GM18502 (cell line): ENCODE data around the gene HUNK.
A peak's percentile ranks its signal among the peaks of the same experiment; 100 is the strongest.
"Not testable (repeated sequence)": the region's sequence is repeated elsewhere in the genome, so short reads cannot be mapped to it uniquely, and the experiment has no call there.

Experiments used
- ATAC-seq: cut with Tn5 transposase; IDR thresholded peaks from one replicate; pipeline ENCODE4 v1.9.1; 2021; ENCODE audit warnings: mild to moderate bottlenecking; ENCODE audit not compliant: unreplicated experiment, poor library complexity

HUNK gene

GRCh38 chr21:31872452-31873274, at the start of gene HUNK:
TSS of gene HUNK (plus strand) at chr21:31873020. CDS start at chr21:31873675, 655 bp downstream.
- no peak for ATAC-seq

- ATAC-seq, result no peak
Measured at GRCh38 chr21:31829736-31830472, 42.9 kb upstream of the HUNK start.

- ATAC-seq, result no peak
Measured at GRCh38 chr21:31830701-31831100, 42.1 kb upstream of the HUNK start.

DNA sequence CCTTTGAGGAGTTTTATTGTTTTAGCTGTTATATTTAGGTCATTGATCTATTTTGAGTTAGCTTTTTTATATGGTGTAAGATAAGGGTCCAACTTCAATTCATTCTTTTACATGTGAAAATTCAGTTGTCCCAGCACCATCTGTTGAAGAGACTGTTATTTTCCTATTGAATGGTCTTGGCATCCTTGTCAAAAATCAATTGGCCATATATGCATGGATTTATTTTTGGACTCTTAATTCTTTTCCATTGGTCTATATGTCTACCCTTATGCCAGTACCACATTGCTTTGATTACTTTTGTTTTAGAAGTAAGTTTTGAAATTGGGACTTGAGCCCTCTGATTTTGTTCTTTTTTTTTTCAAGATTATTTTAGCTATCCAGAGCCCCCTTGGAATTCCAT, 35.8 kb upstream of the HUNK start:
- ATAC-seq, result no peak

DNA sequence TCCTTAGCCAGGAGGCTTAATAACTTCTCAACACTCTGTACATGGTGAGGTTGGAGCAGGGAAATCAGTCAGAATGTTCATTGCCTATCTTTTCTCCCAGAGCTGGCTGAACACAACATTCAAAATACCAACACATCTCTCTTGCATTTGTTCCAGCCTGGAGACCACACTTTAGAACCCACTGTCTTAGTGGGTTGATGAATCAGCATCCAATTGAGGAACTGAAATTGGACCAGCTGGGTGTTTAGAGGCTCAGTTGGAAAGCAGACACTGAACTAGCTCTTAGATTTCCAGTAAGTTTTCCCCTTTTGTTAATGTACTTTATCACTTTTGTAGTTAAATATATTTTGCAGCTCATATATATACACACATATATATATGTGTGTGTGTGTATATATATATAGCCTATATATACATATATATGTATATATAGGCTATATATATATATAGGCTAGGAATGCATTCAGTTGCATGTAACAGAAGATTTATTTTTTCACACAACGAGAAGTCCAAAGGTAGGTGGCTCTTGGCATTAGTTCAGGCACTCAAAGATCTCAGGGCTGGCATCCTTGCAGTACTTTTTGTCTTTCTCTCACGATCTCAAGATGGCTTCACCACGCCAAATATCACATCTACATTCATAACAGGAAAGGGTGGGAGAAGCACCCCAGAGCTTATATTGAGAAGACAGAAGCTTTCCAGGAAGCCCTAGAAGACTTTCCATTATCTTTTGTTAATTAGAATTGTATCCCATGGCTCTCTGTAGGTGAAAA, 35.0 kb upstream of the HUNK start:
- peak; percentile 63 for ATAC-seq

DNA sequence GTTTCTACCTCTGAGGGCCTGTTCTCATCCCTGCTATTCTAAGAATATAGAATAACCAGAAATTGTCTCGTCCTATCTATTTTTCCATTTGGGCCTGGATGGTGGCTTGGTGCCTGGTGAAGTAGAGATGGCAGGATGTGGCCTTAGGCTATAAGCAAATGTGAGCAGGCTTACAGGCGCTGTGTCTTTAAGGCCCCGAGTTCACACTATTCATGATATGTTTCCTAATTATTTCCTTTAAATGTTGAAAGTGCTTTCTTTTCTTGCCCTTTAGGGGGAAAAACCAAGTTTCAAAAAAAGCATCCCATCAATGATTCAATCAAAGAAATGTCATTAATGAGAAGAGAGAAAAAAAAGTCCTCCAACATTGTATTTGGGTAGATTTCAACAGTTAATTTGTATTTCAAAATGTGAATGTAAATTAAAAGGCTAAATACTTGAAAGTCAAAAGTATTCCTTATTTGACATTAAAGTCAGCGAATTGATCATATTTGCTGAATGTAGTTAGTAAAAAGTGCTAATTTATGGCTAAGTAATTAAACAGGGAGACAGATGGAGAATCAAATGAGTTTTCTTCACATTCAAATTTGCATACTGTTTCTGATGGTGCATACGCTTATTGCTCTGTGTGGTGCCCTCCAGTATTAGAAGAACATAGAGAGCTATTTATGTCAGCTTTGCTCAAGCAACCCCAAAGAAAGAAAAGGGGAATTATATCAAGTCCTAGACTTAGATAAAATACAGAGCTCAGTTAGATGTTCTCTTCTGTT, 34.0 kb upstream of the HUNK start:
- ATAC-seq, result no peak

- ATAC-seq, result no peak
Measured at GRCh38 chr21:31844206-31844605, 28.6 kb upstream of the HUNK start.

DNA sequence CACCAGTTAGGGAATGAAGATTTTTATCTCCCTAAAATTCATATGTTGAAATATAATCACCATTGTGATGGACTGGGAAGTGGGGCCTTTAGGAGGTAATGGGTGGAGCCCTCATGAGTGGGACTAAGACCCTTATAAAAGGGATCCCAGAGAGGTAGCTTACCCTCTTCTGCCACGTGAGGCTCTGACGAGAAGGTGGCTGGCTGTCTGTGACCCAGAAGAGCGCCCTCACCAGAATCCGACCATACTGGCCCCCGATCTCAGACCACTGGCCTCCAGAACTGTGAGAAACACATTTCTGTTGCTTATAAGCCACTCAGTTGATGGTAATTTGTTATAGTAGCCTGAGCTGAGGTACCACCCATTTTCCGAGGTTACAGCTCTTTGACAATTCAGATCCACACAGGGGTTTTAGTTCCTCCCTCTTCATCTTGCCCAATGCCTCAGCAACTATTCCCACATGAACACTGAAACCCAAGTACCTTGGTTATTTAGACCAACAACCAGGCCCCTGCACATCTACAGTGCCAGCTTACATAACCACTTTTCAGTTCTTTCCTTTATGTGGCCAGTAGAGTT, 27.6 kb upstream of the HUNK start:
- ATAC-seq, result no peak

DNA sequence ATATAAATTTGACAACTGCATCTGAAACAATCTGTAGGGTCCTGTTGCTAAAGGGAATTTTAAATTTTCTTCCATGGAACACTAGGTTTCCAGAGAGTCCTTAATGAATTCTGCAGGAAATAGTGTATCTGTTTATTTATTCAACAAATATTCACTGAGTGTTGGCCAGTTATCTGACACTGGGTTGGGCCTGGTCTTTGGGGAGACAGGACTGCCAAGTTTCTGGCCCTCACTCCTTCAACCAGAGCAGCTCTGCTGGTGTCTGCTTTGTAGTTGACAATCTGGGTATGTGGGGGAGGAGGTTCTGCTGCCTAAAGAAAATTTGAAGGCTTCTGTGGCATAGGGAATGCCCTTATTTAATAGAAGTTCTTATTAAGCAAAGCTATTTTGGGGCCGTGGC, 26.1 kb upstream of the HUNK start:
- ATAC-seq, result no peak

GRCh38 chr21:31847761-31848160, 25.1 kb upstream of the HUNK start:
- no peak for ATAC-seq

GRCh38 chr21:31848326-31848985, 24.4 kb upstream of the HUNK start:
- no peak for ATAC-seq

DNA sequence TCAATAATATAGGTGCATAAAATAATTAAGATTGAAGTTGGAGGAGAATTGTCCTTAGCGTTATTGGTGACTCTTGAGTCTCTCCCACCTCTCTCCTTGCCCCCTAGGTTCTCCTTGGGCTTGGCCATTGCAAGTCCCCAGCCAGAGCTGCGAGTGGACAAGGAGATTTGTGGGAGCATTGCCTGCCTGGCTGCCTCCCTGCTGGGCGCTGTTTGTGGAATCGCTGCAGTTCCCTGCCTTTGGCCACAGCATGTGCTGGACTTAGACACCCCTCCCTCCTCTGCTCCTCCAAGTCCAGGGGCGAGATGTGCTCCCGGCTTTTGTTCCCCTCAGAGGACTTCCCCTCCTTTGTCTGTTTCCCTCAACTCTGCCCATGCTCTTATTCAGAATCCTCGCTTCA, 21.9 kb upstream of the HUNK start:
- no peak for ATAC-seq

- no peak for ATAC-seq
Measured at GRCh38 chr21:31855180-31855579, 17.6 kb upstream of the HUNK start.

GRCh38 chr21:31857096-31857495, 15.7 kb upstream of the HUNK start:
- ATAC-seq, result no peak

DNA sequence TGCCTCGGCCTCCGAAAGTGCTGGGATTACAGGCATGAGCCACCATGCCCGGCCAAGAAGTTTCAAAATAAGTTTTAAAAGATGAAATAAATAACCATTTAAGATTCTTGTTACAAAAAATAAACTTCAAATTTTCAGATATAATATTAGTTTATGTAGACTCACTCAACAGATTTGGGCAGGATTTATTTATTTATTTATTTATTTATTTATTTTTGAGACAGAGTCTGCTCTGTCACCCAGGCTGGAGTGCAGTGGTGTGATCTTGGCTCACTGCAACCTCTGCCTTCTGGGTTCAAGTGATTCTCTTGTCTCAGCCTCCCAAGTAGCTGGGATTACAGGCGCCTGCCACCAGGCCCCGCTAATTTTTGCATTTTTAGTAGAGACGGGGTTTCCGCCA, 15.2 kb upstream of the HUNK start:
- not testable (repeated sequence) for ATAC-seq

- no peak for ATAC-seq
Measured at GRCh38 chr21:31860851-31861250, 12.0 kb upstream of the HUNK start.

GRCh38 chr21:31862078-31862477, 10.7 kb upstream of the HUNK start:
- no peak for ATAC-seq

GRCh38 chr21:31865429-31865970, 7.3 kb upstream of the HUNK start:
- no peak for ATAC-seq

- ATAC-seq, result peak; percentile 52
Measured at GRCh38 chr21:31866077-31866511, 6.7 kb upstream of the HUNK start.
